IMR-90 (cell line): Measurements from ENCODE around the gene NEK9. TPM values are rescaled to one million over a fixed set of nuclear protein-coding genes. Genes with fewer than 3 reads are reported as not detected.

Experiments
- ATAC-seq: fragments of 200-7000 bp; cut with Tn5 transposase; 2 replicates; pipeline ENCODE4 v1.9.1; 2020; ENCODE audit warnings: low read depth, mild to moderate bottlenecking, moderate library complexity
- BruUV-seq: library from RNA; stranded (reverse); fragments of 400-500 nt; replicated peaks from 2 replicates; lab custom pipeline; 2021; lab: Mats Ljungman, UMichigan
- CTCF ChIA-PET: fragments of 300-600 bp; formaldehyde crosslinking; extraction: SDS; loops from one replicate; lab custom pipeline; 2021; ENCODE audit warnings: antibody characterized with exemption; lab: Yijun Ruan, JAX
- POLR2A ChIA-PET: fragments of 300-600 bp; sonication (Branson Sonifier 250); formaldehyde crosslinking; loops from one replicate; lab custom pipeline; 2022; ENCODE audit warnings: antibody characterized with exemption; ENCODE audit not compliant: unreplicated experiment; lab: Charles Lee
- DNase-seq: peaks from one replicate; pipeline ENCODE4 v3.0.0; 2013
- H2AFZ ChIP-seq: replicated peaks from 2 replicates; pipeline ENCODE3; 2013; ENCODE audit warnings: low read length, mild to moderate bottlenecking; ENCODE audit not compliant: poor library complexity
- H2AK5ac ChIP-seq: 2 replicates; pipeline ENCODE4 v1.6.1; 2013; ENCODE audit warnings: low read depth, low read length, inconsistent platforms
- H2AK9ac ChIP-seq: replicated peaks from 2 replicates; pipeline ENCODE3; 2013; ENCODE audit warnings: mild to moderate bottlenecking, low read depth, low read length, moderate library complexity; ENCODE audit not compliant: poor library complexity
- H2BK120ac ChIP-seq: 2 replicates; pipeline ENCODE4 v1.6.1; 2013; ENCODE audit warnings: low read depth, low read length, inconsistent platforms
- H2BK15ac ChIP-seq: 3 replicates; pipeline ENCODE4 v1.6.1; 2013; ENCODE audit warnings: low read depth, low read length, inconsistent platforms
- H2BK20ac ChIP-seq: 2 replicates; pipeline ENCODE4 v1.6.1; 2013; ENCODE audit warnings: low read depth, mild to moderate bottlenecking, inconsistent platforms, low read length, moderate library complexity
- H2BK5ac ChIP-seq: 2 replicates; pipeline ENCODE4 v1.6.1; 2013; ENCODE audit warnings: mild to moderate bottlenecking, low read depth, low read length, inconsistent platforms; ENCODE audit not compliant: poor library complexity, severe bottlenecking
- H3K14ac ChIP-seq: replicated peaks from 2 replicates; pipeline ENCODE4 v1.6.1; 2013; ENCODE audit warnings: low read depth, low read length, inconsistent platforms
- H3K18ac ChIP-seq: 2 replicates; pipeline ENCODE4 v1.6.1; 2013; ENCODE audit warnings: low read depth, low read length, control low read depth
- H3K23ac ChIP-seq: 2 replicates; pipeline ENCODE4 v1.6.1; 2013; ENCODE audit warnings: low read depth, low read length, inconsistent platforms
- H3K27ac ChIP-seq: 2 replicates; pipeline ENCODE4 v1.5.1; 2013; ENCODE audit warnings: mild to moderate bottlenecking, control low read depth, low read length; ENCODE audit not compliant: insufficient read depth
- H3K27me3 ChIP-seq: 2 replicates; pipeline ENCODE4 v1.6.1; 2013; ENCODE audit warnings: low read length; ENCODE audit not compliant: control insufficient read depth, insufficient read depth
- H3K36me3 ChIP-seq: 2 replicates; pipeline ENCODE4 v1.6.1; 2013; ENCODE audit warnings: low read length, mixed read lengths; ENCODE audit not compliant: control insufficient read depth, insufficient read depth
- H3K4ac ChIP-seq: 2 replicates; pipeline ENCODE4 v1.6.1; 2013; ENCODE audit warnings: low read depth, low read length, inconsistent platforms
- H3K4me1 ChIP-seq: 2 replicates; pipeline ENCODE4 v1.6.1; 2013; ENCODE audit warnings: low read length, mixed read lengths; ENCODE audit not compliant: control insufficient read depth, insufficient read depth
- H3K4me2 ChIP-seq: 2 replicates; pipeline ENCODE4 v1.6.1; 2013; ENCODE audit warnings: low read depth, mild to moderate bottlenecking, control low read depth, low read length, moderate library complexity
- H3K4me3 ChIP-seq: 2 replicates; pipeline ENCODE4 v1.5.1; 2013; ENCODE audit warnings: low read depth, mild to moderate bottlenecking, control low read depth, low read length, moderate library complexity; ENCODE audit not compliant: insufficient read depth
- H3K56ac ChIP-seq: 2 replicates; pipeline ENCODE4 v1.6.1; 2013; ENCODE audit warnings: low read length, inconsistent platforms; ENCODE audit not compliant: insufficient read depth; ENCODE audit errors: extremely low read depth
- H3K79me1 ChIP-seq, 2 experiments: 2 replicates each; pipeline ENCODE4 v1.6.1; 2013; ENCODE audit warnings: low read length in 2 of 2, inconsistent platforms in 1 of 2, low read depth in 1 of 2
- H3K9ac ChIP-seq: 2 replicates; pipeline ENCODE4 v1.6.1; 2013; ENCODE audit warnings: low read depth, low read length, control low read depth
- H3K9me1 ChIP-seq: 2 replicates; pipeline ENCODE4 v1.6.1; 2013; ENCODE audit warnings: low read length, inconsistent platforms; ENCODE audit not compliant: insufficient read depth
- H3K9me3 ChIP-seq: 2 replicates; pipeline ENCODE4 v1.6.1; 2013; ENCODE audit warnings: low read length; ENCODE audit not compliant: control insufficient read depth, insufficient read depth
- H4K20me1 ChIP-seq: 2 replicates; pipeline ENCODE4 v1.6.1; 2013; ENCODE audit warnings: low read length, inconsistent platforms; ENCODE audit not compliant: insufficient read depth
- H4K5ac ChIP-seq: 2 replicates; pipeline ENCODE4 v1.6.1; 2013; ENCODE audit warnings: mild to moderate bottlenecking, low read depth, low read length, control low read depth
- H4K8ac ChIP-seq, 2 experiments: 2 replicates each; pipeline ENCODE4 v1.6.1; 2013; ENCODE audit warnings: low read depth in 2 of 2, low read length in 2 of 2, control low read depth in 1 of 2, inconsistent platforms in 1 of 2
- H4K91ac ChIP-seq: 2 replicates; pipeline ENCODE4 v1.6.1; 2013; ENCODE audit warnings: low read depth, low read length, inconsistent platforms; ENCODE audit not compliant: insufficient read depth
- MAFK ChIP-seq: IDR thresholded peaks from 2 replicates; pipeline ENCODE4 v1.6.1; 2012; ENCODE audit warnings: low read depth, low read length, improper control_type of control experiment
- NFE2L2 ChIP-seq: fragments of 150-350 bp; IDR thresholded peaks from 2 replicates; pipeline ENCODE4 v1.6.1; 2016; ENCODE audit warnings: low read depth, mild to moderate bottlenecking, low read length
- WGBS, 2 experiments: methylation state at CpG; one replicate each; pipeline versions ENCODE4 v1.1.5 to v1.1.7; 2013; ENCODE audit warnings: missing lambda C conversion rate in 2 of 2; ENCODE audit not compliant: insufficient read length in 1 of 2; ENCODE audit errors: extremely low coverage in 2 of 2; 5-methylcytosine and 5-hydroxymethylcytosine counted together
- dilution Hi-C: fragments of 300-500 bp; cut with HindIII; formaldehyde crosslinking; loops from one replicate; pipeline ENCODE4 v1.14.3; 2018; ENCODE audit warnings: low sequenced_read_pairs; ENCODE audit not compliant: unreplicated experiment
- in situ Hi-C: fragments of 300-500 bp; cut with MboI; formaldehyde crosslinking; loops from 3 replicates; pipeline ENCODE4 v1.14.3; 2019; ENCODE audit warnings: low sequenced_read_pairs, inconsistent platforms, mixed read lengths
- intact Hi-C: fragments of 100-400 bp; cut with micrococcal nuclease; formaldehyde crosslinking; loops from 2 replicates; pipeline ENCODE4 v1.10.0; 2022
- polyA plus RNA-seq, 3 experiments: library from polyadenylated mRNA; depleted of rRNA; stranded (reverse); fragments of >200 nt; gene quantifications; 2 replicates each; pipeline ENCODE4 v1.2.3, GENCODE V29; 2012; ENCODE audit warnings: low replicate concordance in 1 of 3
- total RNA-seq: library from RNA; depleted of rRNA; stranded (reverse); fragments of >200 nt; gene quantifications from 2 replicates; pipeline ENCODE4 v1.2.3, GENCODE V29; 2012

NEK9 gene
- total and polyA plus RNA-seq, 2 of the 4 experiments (the other 2 are of a cell fraction) = 22.9 to 23.2 TPM

GRCh38 chr14:75088153-75088552 lies 38.7 kb downstream of the NEK9 start:
- H3K4ac ChIP-seq = no peak overlapping the region
- no peak overlapping the region for H4K91ac ChIP-seq
- no peak overlapping the region for H3K4me2 ChIP-seq
- WGBS, 2 experiments = 100% methylated on average over 1 of the region's 2 CpGs; no CpG with 5 or more reads in 1 of the 2 experiments
- H3K14ac ChIP-seq = no peak overlapping the region
- peaks cover 30% of the 10 kb centered on the region for H3K36me3 ChIP-seq
- ChIA-PET CTCF (interaction anchor here (0.5 to 1.5 kb wide), 14 partner anchors 19 to 282 kb away, joined by 3 to 7 read pairs (median 3); partner anchors contain the start of genes PGF, PROX2, RPS6KL1 and ZC2HC1C), POLR2A (no interaction called here)
- no TSS peak for BruUV-seq
- H2BK120ac ChIP-seq = no peak overlapping the region
- no peak overlapping the region for H2AFZ ChIP-seq
- no peaks in the 10 kb centered on the region for H3K27me3 ChIP-seq
- no peaks in the 10 kb centered on the region for H3K9me3 ChIP-seq
- H3K27ac ChIP-seq = no peak overlapping the region
- H2BK15ac ChIP-seq = no peak overlapping the region
- no peak overlapping the region for H3K18ac ChIP-seq
- DNase-seq (no peak), ATAC-seq (no peak)
- H3K23ac ChIP-seq = no peak overlapping the region
- no peak overlapping the region for H3K4me3 ChIP-seq
- H3K79me1 ChIP-seq = no peaks in the 10 kb centered on the region; a peak in 1 of 4 replicates
- no peaks in the 10 kb centered on the region for H4K20me1 ChIP-seq
- H3K9ac ChIP-seq = no peak overlapping the region
- no peak overlapping the region for H2BK5ac ChIP-seq
- dilution Hi-C loops = no loop called here
- intact Hi-C loops = loop anchor here (1.0 to 2.0 kb wide), 3 partner anchors 142 to 227 kb away; no protein-coding TSS in a partner anchor
- in situ Hi-C loops = no loop called here
- H3K9me1 ChIP-seq = no peaks in the 10 kb centered on the region
- H2AK5ac ChIP-seq = no peak overlapping the region
- no peak overlapping the region for H2AK9ac ChIP-seq
- H4K5ac ChIP-seq = no peak overlapping the region
- H3K4me1 ChIP-seq = 0 out of 2 replicates have a peak, but pooled peaks cover 3% of the 10 kb centered on the region
- no peak overlapping the region for H4K8ac ChIP-seq
- TF ChIP-seq MAFK = peak; percentile 25; the same call in 1 of the 2 replicates
- TF ChIP-seq NFE2L2 = no peak
- H3K56ac ChIP-seq = no peak overlapping the region
- no peak overlapping the region for H2BK20ac ChIP-seq
